Neural crest cell (in vitro differentiated cells): ENCODE results near the gene DGKH. TPM values are rescaled to one million over a fixed set of nuclear protein-coding genes. Genes with fewer than 3 reads are reported as not detected.
"Not testable (repeated sequence)": the region's sequence is repeated elsewhere in the genome, so short reads cannot be mapped to it uniquely, and the experiment has no call there.

Source experiments
- DNase-seq: peaks from one replicate; pipeline ENCODE4 v3.0.0; 2021; ENCODE audit warnings: low read depth, mixed read lengths, low spot score
- H3K27ac Mint-ChIP-seq: one replicate; pipeline ENCODE4 v1.8.0; 2021; ENCODE audit warnings: mild to moderate bottlenecking, mixed read lengths; ENCODE audit not compliant: unreplicated experiment
- H3K27me3 Mint-ChIP-seq: 2 replicates; pipeline ENCODE4 v1.8.0; 2021; ENCODE audit warnings: low read depth, mild to moderate bottlenecking, mixed read lengths
- H3K36me3 Mint-ChIP-seq: 2 replicates; pipeline ENCODE4 v1.8.0; 2021; ENCODE audit warnings: low read depth, mild to moderate bottlenecking, mixed read lengths
- H3K4me1 Mint-ChIP-seq: 2 replicates; pipeline ENCODE4 v1.8.0; 2021; ENCODE audit warnings: mixed read lengths
- H3K4me3 Mint-ChIP-seq: one replicate; pipeline ENCODE4 v1.8.0; 2021; ENCODE audit warnings: mild to moderate bottlenecking, mixed read lengths
- H3K9me3 Mint-ChIP-seq: 2 replicates; pipeline ENCODE4 v1.8.0; 2021; ENCODE audit warnings: mixed read lengths
- total RNA-seq: library from RNA; stranded (reverse); gene quantifications from 2 replicates; pipeline ENCODE4 v1.2.1, GENCODE V29; 2021
- TF ChIP-seq, protein P1 (sequence below): fragments of 200-600 bp; sonication (generic); conservative IDR thresholded peaks from 2 replicates; pipeline ENCODE4 v1.5.0; 2021; ENCODE audit warnings: antibody characterized with exemption, mild to moderate bottlenecking

DGKH gene
- total RNA-seq, 1 donor from 2014 or later, result 12.4 TPM

DNA sequence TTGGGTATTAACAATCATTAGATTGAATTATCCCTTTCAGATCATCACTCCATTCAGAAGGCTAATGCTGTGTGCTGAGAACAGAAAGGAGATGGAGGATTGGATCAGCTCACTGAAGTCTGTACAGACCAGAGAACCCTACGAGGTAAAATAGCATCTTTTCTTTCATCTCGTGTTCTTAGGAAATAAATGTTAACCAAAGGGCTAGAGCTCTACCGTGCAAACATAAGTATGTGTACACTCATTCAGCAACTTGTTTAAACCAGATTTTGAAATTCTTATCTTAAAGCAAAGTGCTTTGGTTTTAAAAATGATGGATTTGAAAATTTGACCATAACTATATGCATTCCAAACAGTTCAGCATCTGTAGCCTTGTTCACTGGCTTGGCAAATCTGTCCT, 106.8 kb downstream of the DGKH start:
- no peaks in the 10 kb centered on the region for H3K27me3 Mint-ChIP-seq
- peaks cover 14% of the 10 kb centered on the region for H3K36me3 Mint-ChIP-seq
- H3K4me3 Mint-ChIP-seq, result no peak overlapping the region
- DNase-seq, result no peak
- no peaks in the 10 kb centered on the region for H3K4me1 Mint-ChIP-seq
- TF ChIP-seq, protein P1, sequence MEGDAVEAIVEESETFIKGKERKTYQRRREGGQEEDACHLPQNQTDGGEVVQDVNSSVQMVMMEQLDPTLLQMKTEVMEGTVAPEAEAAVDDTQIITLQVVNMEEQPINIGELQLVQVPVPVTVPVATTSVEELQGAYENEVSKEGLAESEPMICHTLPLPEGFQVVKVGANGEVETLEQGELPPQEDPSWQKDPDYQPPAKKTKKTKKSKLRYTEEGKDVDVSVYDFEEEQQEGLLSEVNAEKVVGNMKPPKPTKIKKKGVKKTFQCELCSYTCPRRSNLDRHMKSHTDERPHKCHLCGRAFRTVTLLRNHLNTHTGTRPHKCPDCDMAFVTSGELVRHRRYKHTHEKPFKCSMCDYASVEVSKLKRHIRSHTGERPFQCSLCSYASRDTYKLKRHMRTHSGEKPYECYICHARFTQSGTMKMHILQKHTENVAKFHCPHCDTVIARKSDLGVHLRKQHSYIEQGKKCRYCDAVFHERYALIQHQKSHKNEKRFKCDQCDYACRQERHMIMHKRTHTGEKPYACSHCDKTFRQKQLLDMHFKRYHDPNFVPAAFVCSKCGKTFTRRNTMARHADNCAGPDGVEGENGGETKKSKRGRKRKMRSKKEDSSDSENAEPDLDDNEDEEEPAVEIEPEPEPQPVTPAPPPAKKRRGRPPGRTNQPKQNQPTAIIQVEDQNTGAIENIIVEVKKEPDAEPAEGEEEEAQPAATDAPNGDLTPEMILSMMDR, result no peak
- no peaks in the 10 kb centered on the region for H3K9me3 Mint-ChIP-seq
- no peak overlapping the region for H3K27ac Mint-ChIP-seq

DNA sequence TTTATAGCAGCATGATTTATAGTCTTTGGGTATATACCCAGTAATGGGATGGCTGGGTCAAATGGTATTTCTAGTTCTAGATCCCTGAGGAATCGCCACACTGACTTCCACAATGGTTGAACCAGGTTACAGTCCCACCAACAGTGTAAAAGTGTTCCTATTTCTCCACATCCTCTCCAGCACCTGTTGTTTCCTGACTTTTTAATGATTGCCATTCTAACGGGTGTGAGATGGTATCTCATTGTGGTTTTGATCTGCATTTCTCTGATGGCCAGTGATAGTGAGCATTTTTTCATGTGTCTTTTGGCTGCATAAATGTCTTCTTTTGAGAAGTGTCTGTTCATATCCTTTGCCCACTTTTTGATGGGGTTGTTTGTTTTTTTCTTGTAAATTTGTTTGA, 114.9 kb downstream of the DGKH start:
- not testable (repeated sequence) for DNase-seq, H3K9me3 Mint-ChIP-seq, H3K27ac Mint-ChIP-seq, H3K4me3 Mint-ChIP-seq, H3K4me1 Mint-ChIP-seq, H3K27me3 Mint-ChIP-seq
- peaks cover 27% of the 10 kb centered on the region for H3K36me3 Mint-ChIP-seq

DNA sequence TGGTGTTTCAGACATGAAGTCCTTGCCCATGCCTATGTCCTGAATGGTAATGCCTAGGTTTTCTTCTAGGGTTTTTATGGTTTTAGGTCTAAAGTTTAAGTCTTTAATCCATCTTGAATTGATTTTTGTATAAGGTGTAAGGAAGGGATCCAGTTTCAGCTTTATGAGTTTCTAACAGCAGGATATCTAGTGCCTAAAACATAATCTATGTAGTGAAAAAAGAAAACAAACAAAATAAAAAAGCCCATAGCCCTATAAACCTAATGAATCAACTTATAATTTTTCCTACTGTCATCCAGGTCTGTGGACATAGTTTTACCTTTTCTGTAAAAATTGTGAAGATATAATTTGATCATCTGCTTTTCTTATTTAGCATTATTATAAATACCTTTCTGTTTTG, 115.5 kb downstream of the DGKH start:
- not testable (repeated sequence) for DNase-seq, H3K9me3 Mint-ChIP-seq, H3K4me3 Mint-ChIP-seq, H3K27ac Mint-ChIP-seq, H3K4me1 Mint-ChIP-seq, H3K27me3 Mint-ChIP-seq
- peaks cover 30% of the 10 kb centered on the region for H3K36me3 Mint-ChIP-seq

DNA sequence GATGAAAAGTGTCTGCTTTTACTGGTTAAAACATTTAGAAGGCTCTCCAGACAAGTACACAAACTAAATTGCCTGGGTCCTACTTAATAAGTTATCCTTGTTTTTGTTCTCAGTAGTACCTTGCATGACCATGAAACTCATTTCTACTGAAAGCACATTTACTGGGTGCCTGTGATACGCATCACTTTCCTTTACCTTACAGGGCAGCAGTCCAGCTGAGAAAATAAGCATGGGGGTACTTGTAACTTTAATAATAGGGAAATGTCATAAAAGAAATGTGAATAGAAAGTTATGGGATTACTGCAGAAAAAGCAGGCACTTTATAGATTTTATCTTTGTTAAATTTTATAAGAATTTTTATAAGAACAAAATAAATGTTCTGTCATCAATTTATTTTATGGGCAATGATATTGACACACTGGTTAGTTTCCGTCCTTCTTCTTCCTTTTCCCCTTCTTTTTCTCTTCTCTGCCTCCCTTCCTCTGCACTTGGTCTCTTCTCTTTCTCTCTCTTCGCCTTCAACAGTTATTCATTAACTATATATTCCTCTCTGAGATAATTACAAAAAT, 116.2 kb downstream of the DGKH start:
- TF ChIP-seq, protein P1, result no peak
- no peaks in the 10 kb centered on the region for H3K4me1 Mint-ChIP-seq
- no peaks in the 10 kb centered on the region for H3K27me3 Mint-ChIP-seq
- DNase-seq, result no peak
- no peak overlapping the region for H3K4me3 Mint-ChIP-seq
- no peak overlapping the region for H3K27ac Mint-ChIP-seq
- H3K9me3 Mint-ChIP-seq, result no peaks in the 10 kb centered on the region
- H3K36me3 Mint-ChIP-seq, result peaks cover 37% of the 10 kb centered on the region

DNA sequence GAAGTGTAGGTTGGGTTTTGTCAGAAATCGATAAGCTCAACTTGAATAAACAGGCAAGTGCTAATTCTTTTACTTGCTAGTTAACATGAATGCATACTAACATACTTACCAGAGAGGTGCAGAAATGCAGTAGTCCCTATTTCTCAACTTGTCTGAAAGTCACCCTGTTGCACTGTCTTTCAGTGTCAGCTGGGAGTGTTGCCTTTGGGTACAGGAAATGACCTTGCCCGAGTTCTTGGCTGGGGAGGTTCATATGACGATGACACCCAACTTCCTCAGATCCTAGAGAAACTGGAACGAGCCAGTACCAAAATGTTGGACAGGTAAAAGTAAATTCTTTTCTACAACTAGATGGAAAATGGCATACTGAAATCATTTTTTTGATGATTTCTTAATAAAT, 120.0 kb downstream of the DGKH start:
- peaks cover 21% of the 10 kb centered on the region for H3K36me3 Mint-ChIP-seq
- TF ChIP-seq, protein P1, result no peak
- H3K27ac Mint-ChIP-seq, result no peak overlapping the region
- H3K4me3 Mint-ChIP-seq, result no peak overlapping the region
- no peak for DNase-seq
- no peaks in the 10 kb centered on the region for H3K27me3 Mint-ChIP-seq
- H3K9me3 Mint-ChIP-seq, result no peaks in the 10 kb centered on the region
- H3K4me1 Mint-ChIP-seq, result no peaks in the 10 kb centered on the region

DNA sequence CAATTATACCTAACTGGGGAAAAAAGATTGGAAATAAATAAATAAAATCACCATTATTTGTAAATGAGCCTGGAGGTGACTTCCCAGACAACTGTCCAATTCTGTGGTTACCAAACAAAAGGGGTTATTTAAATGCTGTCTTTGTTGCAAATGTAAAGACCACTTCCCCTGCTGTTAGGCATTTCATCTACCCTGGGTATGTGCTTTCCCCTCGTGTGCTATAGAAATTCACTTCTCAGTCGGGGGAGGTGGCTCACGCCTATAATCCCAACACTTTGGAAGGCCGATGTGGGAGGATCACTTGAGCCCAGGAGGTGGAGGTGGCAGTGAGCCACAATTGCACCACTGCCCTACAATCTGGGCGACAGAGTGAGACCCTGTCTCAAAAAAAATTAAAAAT, 121.6 kb downstream of the DGKH start:
- H3K27ac Mint-ChIP-seq, result no peak overlapping the region
- TF ChIP-seq, protein P1, result no peak
- peaks cover 29% of the 10 kb centered on the region for H3K36me3 Mint-ChIP-seq
- no peaks in the 10 kb centered on the region for H3K9me3 Mint-ChIP-seq
- H3K4me3 Mint-ChIP-seq, result no peak overlapping the region
- H3K4me1 Mint-ChIP-seq, result no peaks in the 10 kb centered on the region
- no peak for DNase-seq
- H3K27me3 Mint-ChIP-seq, result no peaks in the 10 kb centered on the region
